Putamen (tissue), 1 donor: ENCODE data around the gene GMNC.
A peak's percentile ranks its signal among the peaks of the same experiment; 100 is the strongest.

Source experiments
- DNase-seq: peaks from one replicate; pipeline ENCODE4 v3.0.0-alpha.2; 2016; ENCODE audit warnings: low spot score

Gene GMNC

GRCh38 chr3:190848870-190849269, 13.6 kb downstream of the GMNC start:
- no peak for DNase-seq

GRCh38 chr3:190847436-190847835, 15.1 kb downstream of the GMNC start:
- no peak for DNase-seq

- no peak for DNase-seq
Observed at GRCh38 chr3:190840146-190840545, 22.3 kb downstream of the GMNC start.

GRCh38 chr3:190831225-190831624, 31.3 kb downstream of the GMNC start:
- DNase-seq, result no peak

GRCh38 chr3:190830031-190830430, 32.5 kb downstream of the GMNC start:
- DNase-seq, result no peak

GRCh38 chr3:190826018-190826417, 36.5 kb downstream of the GMNC start:
- DNase-seq, result no peak

- no peak for DNase-seq
Observed at GRCh38 chr3:190825386-190826016, 37.0 kb downstream of the GMNC start.

- DNase-seq, result peak; percentile 46
Observed at GRCh38 chr3:190811775-190812480, 50.6 kb downstream of the GMNC start.

GRCh38 chr3:190810957-190811356, 51.5 kb downstream of the GMNC start:
- DNase-seq, result no peak

- no peak for DNase-seq
Observed at GRCh38 chr3:190809351-190809750, 53.1 kb downstream of the GMNC start.

GRCh38 chr3:190807719-190808375, 54.6 kb downstream of the GMNC start:
- DNase-seq, result no peak
